ENCODE measurements around the gene RPL13. TPM values are rescaled to one million over a fixed set of nuclear protein-coding genes. Genes with fewer than 3 reads are reported as not detected.

The RPL13 gene
- total and polyA plus RNA-seq, 2 of the 13 experiments (the other 11 are each of a cell fraction or from before 2014, with no cell fraction given): 2,988 to 4,411 TPM

GRCh38 chr16:89561142-89561883 is 831 bp downstream of the RPL13 start (continued):
- TF ChIP-seq ATF6 (CRISPR knock-in tag; conservative IDR thresholded peaks at IDR 0.05) (0 out of 2 replicates have a peak, but pooled peaks have one; percentile 40), MTF2 (CRISPR knock-in tag; IDR thresholded peaks at IDR 0.05; ENCODE audit: borderline replicate concordance) (peak; percentile 34), CENPT (CRISPR knock-in tag; IDR thresholded peaks at IDR 0.05; ENCODE audit: low read depth) (no peak), ZBTB14 (CRISPR knock-in tag; IDR thresholded peaks at IDR 0.05) (no peak), ATAD3A (CRISPR knock-in tag; IDR thresholded peaks at IDR 0.05) (no peak), EP300 (IDR thresholded peaks at IDR 0.05; ENCODE audit: low read depth in 2 of 2, low read length in 2 of 2) (no peak), EP300 (CRISPR knock-in tag; IDR thresholded peaks at IDR 0.05; ENCODE audit: borderline replicate concordance) (no peak), ZNF232 (CRISPR knock-in tag; IDR thresholded peaks at IDR 0.05; ENCODE audit: borderline replicate concordance) (no peak), ZNF543 (CRISPR knock-in tag; IDR thresholded peaks at IDR 0.05) (0 out of 2 replicates have a peak, but pooled peaks have one; percentile 21), NKX3-1 (CRISPR knock-in tag; IDR thresholded peaks at IDR 0.05) (no peak), ZNF30 (CRISPR knock-in tag; IDR thresholded peaks at IDR 0.05) (0 out of 2 replicates have a peak, but pooled peaks have one; percentile 78), NONO (IDR thresholded peaks at IDR 0.05) (no peak), NONO (CRISPR knock-in tag; conservative IDR thresholded peaks at IDR 0.05) (0 out of 2 replicates have a peak, but pooled peaks have one; percentile 17), CSRNP2 (CRISPR knock-in tag; conservative IDR thresholded peaks at IDR 0.05; ENCODE audit: low read depth) (no peak), ZNF276 (CRISPR knock-in tag; IDR thresholded peaks at IDR 0.05; ENCODE audit: low read depth) (no peak), FOXM1 (CRISPR knock-in tag; IDR thresholded peaks at IDR 0.05) (no peak), ZSCAN5A (CRISPR knock-in tag; IDR thresholded peaks at IDR 0.05; ENCODE audit: borderline replicate concordance) (0 out of 2 replicates have a peak, but pooled peaks have one; percentile 11), ATF5 (CRISPR knock-in tag; IDR thresholded peaks at IDR 0.05; ENCODE audit: low read depth) (no peak), ZBTB25 (CRISPR knock-in tag; IDR thresholded peaks at IDR 0.05) (no peak)
